ENCODE data around the gene DET1. TPM values are rescaled to one million over a fixed set of nuclear protein-coding genes. Genes with fewer than 3 reads are reported as not detected.

The DET1 gene
- total and polyA plus RNA-seq, 2 of the 13 experiments (the other 11 are each of a cell fraction or from before 2014, with no cell fraction given): 2.2 to 4.2 TPM

DNA sequence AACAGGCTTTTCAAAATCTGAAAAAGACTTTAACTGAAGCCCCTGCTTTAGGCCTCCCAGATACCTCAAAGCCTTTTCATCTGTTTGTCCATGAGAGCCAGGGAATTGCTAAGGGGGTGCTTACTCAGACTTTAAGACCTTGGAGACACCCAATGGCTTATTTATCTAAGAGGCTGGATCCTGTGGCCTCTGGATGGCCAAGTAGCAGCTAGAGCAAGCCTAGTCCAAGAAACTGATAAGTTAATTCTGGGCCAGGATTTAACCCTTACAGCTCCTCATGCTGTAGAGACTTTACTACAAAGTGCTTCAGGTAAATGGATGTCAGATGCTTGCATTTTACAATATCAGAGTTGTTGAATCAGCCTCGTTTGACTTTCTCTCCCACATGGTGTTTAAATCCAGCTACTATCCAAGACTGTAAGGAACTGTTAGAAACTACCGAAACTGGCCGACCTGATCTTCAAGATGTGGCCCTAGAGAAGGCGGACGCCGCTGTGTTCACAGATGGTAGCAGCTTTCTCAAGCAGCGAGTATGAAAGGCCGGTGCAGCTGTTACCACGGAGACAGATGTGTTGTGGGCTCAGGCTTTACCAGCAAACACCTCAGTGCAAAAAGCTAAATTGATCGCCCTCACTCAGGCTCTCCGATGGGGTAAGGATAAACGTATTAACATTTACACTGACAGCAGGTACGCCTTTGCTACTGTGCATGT, 3.3 kb downstream of the DET1 start:
- in situ Hi-C loops (cut with HindIII; ENCODE audit: extremely low pct_ligation_motif_present, low pct_unique_long_range_greater_than_20kb) (no loop called here), intact Hi-C loops (cut with micrococcal nuclease; ENCODE audit: unreplicated experiment) (no loop called here)
- no peak overlapping the region for H2AFZ ChIP-seq (ENCODE audit: low read length)
- H3K36me3 ChIP-seq (replicated peaks in 1 of 2; ENCODE audit: control insufficient read depth in 1 of 2, insufficient read depth in 2 of 2, low read length in 2 of 2): no peaks in the 10 kb centered on the region
- H4K20me1 ChIP-seq (ENCODE audit: insufficient read depth, low read length): no peaks in the 10 kb centered on the region
- no peaks in the 10 kb centered on the region for H3K79me2 ChIP-seq (ENCODE audit: insufficient read depth, low read length)
- no peak overlapping the region for H3K27ac ChIP-seq (ENCODE audit: extremely low read length, insufficient read depth, low read length)
- 89% methylated on average over 13 of the region's 13 CpGs for WGBS (ENCODE audit: low lambda C conversion rate)
- no peak overlapping the region for H3K9ac ChIP-seq (ENCODE audit: insufficient read depth, low read depth, low read length)
- no peak for FAIRE-seq
- BruUV-seq (replicated peaks): no TSS peak
- no peak for DNase-seq (ENCODE audit: low spot score)
- no peaks in the 10 kb centered on the region for H3K4me1 ChIP-seq (ENCODE audit: insufficient read depth, low read length)
- no peak overlapping the region for H3K4me2 ChIP-seq (ENCODE audit: low read depth, low read length)
- H3K9me3 ChIP-seq (ENCODE audit: low read length): no peaks in the 10 kb centered on the region
- no peaks in the 10 kb centered on the region for H3K27me3 ChIP-seq (ENCODE audit: control insufficient read depth in 1 of 2, insufficient read depth in 2 of 2, low read length in 2 of 2)
- POLR2A ChIA-PET: no interaction called here
- ATAC-seq: no peak
- CTCF ChIA-PET (ENCODE audit: low intra/inter-chr PET ratio, low total read pairs): no interaction called here
- TF ChIP-seq, protein P1, sequence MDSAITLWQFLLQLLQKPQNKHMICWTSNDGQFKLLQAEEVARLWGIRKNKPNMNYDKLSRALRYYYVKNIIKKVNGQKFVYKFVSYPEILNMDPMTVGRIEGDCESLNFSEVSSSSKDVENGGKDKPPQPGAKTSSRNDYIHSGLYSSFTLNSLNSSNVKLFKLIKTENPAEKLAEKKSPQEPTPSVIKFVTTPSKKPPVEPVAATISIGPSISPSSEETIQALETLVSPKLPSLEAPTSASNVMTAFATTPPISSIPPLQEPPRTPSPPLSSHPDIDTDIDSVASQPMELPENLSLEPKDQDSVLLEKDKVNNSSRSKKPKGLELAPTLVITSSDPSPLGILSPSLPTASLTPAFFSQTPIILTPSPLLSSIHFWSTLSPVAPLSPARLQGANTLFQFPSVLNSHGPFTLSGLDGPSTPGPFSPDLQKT (CRISPR knock-in tag; IDR thresholded peaks at IDR 0.05; ENCODE audit: borderline replicate concordance): no peak
- TF ChIP-seq ZSCAN25 (CRISPR knock-in tag; IDR thresholded peaks at IDR 0.05): no peak
- no peak for TF ChIP-seq ZNF563 (CRISPR knock-in tag; IDR thresholded peaks at IDR 0.05)
- TF ChIP-seq ZNF446 (CRISPR knock-in tag; IDR thresholded peaks at IDR 0.05): no peak
- no peak for TF ChIP-seq ZNF292 (CRISPR knock-in tag; IDR thresholded peaks at IDR 0.05; ENCODE audit: borderline replicate concordance, low read depth)
- TF ChIP-seq, protein P2, sequence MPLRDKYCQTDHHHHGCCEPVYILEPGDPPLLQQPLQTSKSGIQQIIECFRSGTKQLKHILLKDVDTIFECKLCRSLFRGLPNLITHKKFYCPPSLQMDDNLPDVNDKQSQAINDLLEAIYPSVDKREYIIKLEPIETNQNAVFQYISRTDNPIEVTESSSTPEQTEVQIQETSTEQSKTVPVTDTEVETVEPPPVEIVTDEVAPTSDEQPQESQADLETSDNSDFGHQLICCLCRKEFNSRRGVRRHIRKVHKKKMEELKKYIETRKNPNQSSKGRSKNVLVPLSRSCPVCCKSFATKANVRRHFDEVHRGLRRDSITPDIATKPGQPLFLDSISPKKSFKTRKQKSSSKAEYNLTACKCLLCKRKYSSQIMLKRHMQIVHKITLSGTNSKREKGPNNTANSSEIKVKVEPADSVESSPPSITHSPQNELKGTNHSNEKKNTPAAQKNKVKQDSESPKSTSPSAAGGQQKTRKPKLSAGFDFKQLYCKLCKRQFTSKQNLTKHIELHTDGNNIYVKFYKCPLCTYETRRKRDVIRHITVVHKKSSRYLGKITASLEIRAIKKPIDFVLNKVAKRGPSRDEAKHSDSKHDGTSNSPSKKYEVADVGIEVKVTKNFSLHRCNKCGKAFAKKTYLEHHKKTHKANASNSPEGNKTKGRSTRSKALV (CRISPR knock-in tag; IDR thresholded peaks at IDR 0.05): no peak
- TF ChIP-seq SMARCC2 (IDR thresholded peaks at IDR 0.05): no peak
- no peak for TF ChIP-seq MEF2D (CRISPR knock-in tag; IDR thresholded peaks at IDR 0.05)
- no peak for TF ChIP-seq MZF1 (CRISPR knock-in tag; IDR thresholded peaks at IDR 0.05; ENCODE audit: borderline replicate concordance)
- TF ChIP-seq, protein P3, sequence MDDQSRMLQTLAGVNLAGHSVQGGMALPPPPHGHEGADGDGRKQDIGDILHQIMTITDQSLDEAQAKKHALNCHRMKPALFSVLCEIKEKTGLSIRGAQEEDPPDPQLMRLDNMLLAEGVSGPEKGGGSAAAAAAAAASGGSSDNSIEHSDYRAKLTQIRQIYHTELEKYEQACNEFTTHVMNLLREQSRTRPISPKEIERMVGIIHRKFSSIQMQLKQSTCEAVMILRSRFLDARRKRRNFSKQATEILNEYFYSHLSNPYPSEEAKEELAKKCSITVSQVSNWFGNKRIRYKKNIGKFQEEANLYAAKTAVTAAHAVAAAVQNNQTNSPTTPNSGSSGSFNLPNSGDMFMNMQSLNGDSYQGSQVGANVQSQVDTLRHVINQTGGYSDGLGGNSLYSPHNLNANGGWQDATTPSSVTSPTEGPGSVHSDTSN (CRISPR knock-in tag; IDR thresholded peaks at IDR 0.05; ENCODE audit: borderline replicate concordance): no peak
- TF ChIP-seq, protein P4, sequence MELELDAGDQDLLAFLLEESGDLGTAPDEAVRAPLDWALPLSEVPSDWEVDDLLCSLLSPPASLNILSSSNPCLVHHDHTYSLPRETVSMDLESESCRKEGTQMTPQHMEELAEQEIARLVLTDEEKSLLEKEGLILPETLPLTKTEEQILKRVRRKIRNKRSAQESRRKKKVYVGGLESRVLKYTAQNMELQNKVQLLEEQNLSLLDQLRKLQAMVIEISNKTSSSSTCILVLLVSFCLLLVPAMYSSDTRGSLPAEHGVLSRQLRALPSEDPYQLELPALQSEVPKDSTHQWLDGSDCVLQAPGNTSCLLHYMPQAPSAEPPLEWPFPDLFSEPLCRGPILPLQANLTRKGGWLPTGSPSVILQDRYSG (CRISPR knock-in tag; IDR thresholded peaks at IDR 0.05): no peak
- TF ChIP-seq, protein P5, sequence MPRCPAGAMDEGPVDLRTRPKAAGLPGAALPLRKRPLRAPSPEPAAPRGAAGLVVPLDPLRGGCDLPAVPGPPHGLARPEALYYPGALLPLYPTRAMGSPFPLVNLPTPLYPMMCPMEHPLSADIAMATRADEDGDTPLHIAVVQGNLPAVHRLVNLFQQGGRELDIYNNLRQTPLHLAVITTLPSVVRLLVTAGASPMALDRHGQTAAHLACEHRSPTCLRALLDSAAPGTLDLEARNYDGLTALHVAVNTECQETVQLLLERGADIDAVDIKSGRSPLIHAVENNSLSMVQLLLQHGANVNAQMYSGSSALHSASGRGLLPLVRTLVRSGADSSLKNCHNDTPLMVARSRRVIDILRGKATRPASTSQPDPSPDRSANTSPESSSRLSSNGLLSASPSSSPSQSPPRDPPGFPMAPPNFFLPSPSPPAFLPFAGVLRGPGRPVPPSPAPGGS (CRISPR knock-in tag; IDR thresholded peaks at IDR 0.05): no peak
- no peak for TF ChIP-seq ZNF256 (CRISPR knock-in tag; conservative IDR thresholded peaks at IDR 0.05)
- TF ChIP-seq ATRX (CRISPR knock-in tag; IDR thresholded peaks at IDR 0.05; ENCODE audit: borderline replicate concordance): no peak
- no peak for TF ChIP-seq ZNF724P (CRISPR knock-in tag; IDR thresholded peaks at IDR 0.05; ENCODE audit: borderline replicate concordance)
- TF ChIP-seq TBL1XR1 (IDR thresholded peaks at IDR 0.05; ENCODE audit: borderline replicate concordance, low read length, partially characterized antibody): no peak
- no peak for TF ChIP-seq PHF21A (CRISPR knock-in tag; IDR thresholded peaks at IDR 0.05)
- no peak for TF ChIP-seq RXRA (CRISPR knock-in tag; IDR thresholded peaks at IDR 0.05)
- H3K4me3 ChIP-seq (replicated peaks in 1 of 3; ENCODE audit: insufficient read depth in 1 of 3, low read depth in 2 of 3, low read length in 3 of 3): no peak overlapping the region
